Duodenal mucosa (tissue), 2 donors: ENCODE data around the gene GALNT18.

ENCODE experiments used
- H3K27ac ChIP-seq: one replicate; pipeline ENCODE4 v1.7.0; 2013; ENCODE audit warnings: low read depth, low read length
- H3K27me3 ChIP-seq, 2 donors: one replicate each; pipeline ENCODE4 v1.7.0; 2013; ENCODE audit warnings: low read length in 2 of 2, control low read depth in 1 of 2; ENCODE audit not compliant: insufficient read depth in 2 of 2, control insufficient read depth in 1 of 2
- H3K36me3 ChIP-seq, 2 donors: one replicate each; pipeline ENCODE4 v1.7.0; 2013; ENCODE audit warnings: low read length in 2 of 2, control low read depth in 1 of 2; ENCODE audit not compliant: insufficient read depth in 2 of 2, control insufficient read depth in 1 of 2
- H3K4me1 ChIP-seq, 2 donors: one replicate each; pipeline ENCODE4 v1.7.0; 2013; ENCODE audit warnings: low read length in 2 of 2, control low read depth in 1 of 2; ENCODE audit not compliant: insufficient read depth in 2 of 2, control insufficient read depth in 1 of 2
- H3K4me3 ChIP-seq, 2 donors: one replicate each; pipeline ENCODE4 v1.7.0; 2013; ENCODE audit warnings: low read length in 2 of 2, low read depth in 1 of 2
- H3K9ac ChIP-seq, 2 donors: one replicate each; pipeline ENCODE4 v1.7.0; 2013; ENCODE audit warnings: low read length in 2 of 2, low read depth in 1 of 2
- H3K9me3 ChIP-seq, 2 donors: one replicate each; pipeline ENCODE4 v1.7.0; 2013; ENCODE audit warnings: low read length in 2 of 2, control low read depth in 1 of 2; ENCODE audit not compliant: control insufficient read depth in 1 of 2

Gene GALNT18

DNA sequence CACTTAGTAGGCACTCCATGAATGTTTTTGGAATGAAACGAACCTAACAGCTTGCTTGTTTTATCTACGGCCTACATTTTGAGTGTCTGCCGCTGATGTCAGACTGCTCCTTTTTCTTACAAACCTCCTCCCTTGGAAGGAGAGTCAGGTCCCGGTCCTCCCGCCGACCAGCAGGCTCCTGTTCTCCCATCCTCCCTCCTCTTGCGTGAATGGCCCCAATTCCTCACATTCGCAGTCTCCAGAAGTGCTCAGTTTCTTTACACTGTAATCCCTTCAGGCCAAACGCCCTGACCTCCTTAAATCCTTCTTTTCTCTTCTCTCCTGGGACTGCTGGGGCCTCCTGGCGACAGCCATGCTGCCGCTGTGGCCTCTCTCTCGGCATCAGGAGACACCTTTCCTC lies 186.2 kb downstream of the GALNT18 start:
- Histone ChIP-seq H3K4me1 (no peaks in the 10 kb centered on the region), H3K27me3 (no peaks in the 10 kb centered on the region), H3K4me3 (no peak overlapping the region), H3K27ac (no peak overlapping the region), H3K9me3 (no peaks in the 10 kb centered on the region), H3K9ac (no peak overlapping the region), H3K36me3 (no peaks in the 10 kb centered on the region)

DNA sequence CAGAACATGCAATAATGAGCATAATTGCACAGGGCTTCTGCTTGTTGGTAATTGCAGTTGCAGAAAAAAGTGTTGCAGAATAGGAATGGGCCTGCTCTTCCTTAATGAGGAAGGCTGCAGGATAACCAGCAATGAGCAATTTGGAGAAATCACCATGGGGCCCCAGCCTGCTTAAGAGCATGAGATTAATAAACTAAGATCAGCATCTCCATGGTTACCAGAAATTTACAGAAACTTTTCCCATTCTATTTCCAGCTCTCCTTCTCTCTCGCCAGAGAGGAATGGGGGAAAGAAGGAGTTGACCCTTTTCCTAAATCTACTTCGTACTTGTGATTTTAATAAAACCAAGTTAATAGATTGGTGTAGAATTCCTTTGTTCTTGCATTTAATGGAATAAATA lies 187.8 kb downstream of the GALNT18 start:
- Histone ChIP-seq H3K27me3 (no peaks in the 10 kb centered on the region), H3K27ac (no peak overlapping the region), H3K4me1 (no peaks in the 10 kb centered on the region), H3K36me3 (no peaks in the 10 kb centered on the region), H3K9me3 (no peaks in the 10 kb centered on the region), H3K4me3 (no peak overlapping the region), H3K9ac (no peak overlapping the region)

DNA sequence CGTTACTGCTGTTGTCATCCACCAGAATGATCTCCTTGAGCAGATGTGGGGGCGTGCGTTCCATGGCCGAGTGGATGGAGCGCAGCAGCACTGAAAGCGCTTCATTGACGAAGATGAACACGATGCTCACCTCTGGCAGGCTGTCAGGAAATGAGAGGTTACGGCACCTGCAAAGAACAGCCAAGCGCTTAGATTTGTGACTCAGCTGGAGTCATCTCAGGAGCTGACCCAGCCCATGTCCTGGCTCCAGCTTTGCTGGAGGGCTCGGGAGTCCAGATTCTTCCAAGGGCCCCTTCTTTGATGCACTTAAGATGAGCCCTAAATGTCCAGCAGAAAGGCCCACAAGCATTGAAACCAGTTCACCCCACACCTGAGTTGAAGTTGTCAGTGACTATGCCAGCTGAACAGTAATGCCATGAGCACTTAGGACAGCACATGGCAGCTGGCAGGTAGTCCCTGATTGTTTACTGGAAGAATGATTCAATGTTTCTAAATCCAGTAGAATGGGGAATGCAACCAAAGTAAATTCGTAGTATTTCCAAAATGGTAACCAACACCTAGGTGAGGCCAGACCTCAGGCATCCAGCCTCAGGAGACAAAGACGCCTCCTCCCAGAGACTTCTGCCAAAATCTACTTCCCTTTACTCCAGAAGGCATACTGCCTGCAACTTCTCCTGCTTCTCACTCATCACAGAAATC lies 189.0 kb downstream of the GALNT18 start:
- Histone ChIP-seq H3K4me3 (no peak overlapping the region), H3K4me1 (no peaks in the 10 kb centered on the region), H3K9ac (no peak overlapping the region), H3K36me3 (no peaks in the 10 kb centered on the region), H3K27me3 (no peaks in the 10 kb centered on the region), H3K27ac (no peak overlapping the region), H3K9me3 (no peaks in the 10 kb centered on the region)

DNA sequence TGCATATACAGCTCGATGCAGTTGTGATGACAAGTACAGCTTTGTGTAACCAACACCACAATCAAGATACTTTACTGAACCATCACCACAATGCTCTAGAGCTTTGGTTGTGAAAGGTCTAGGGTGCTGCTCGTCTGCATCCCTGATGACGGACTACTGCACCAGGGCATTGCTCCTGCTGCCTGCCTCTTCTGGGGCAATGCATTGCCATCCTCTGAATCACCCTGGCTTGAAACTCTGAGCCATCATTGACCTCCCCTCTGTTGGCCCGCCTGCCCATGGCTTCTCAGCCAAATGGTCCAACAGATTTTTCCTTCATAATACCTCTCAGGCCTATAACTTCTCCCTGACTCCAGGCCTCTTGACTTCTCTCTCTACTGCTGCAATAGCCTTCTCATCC lies 191.4 kb downstream of the GALNT18 start:
- H3K9ac ChIP-seq = no peak overlapping the region
- no peak overlapping the region for H3K4me3 ChIP-seq
- H3K4me1 ChIP-seq = peaks cover 0 to 11% of the 10 kb centered on the region in 2 donors
- H3K27ac ChIP-seq = no peak overlapping the region
- H3K27me3 ChIP-seq = no peaks in the 10 kb centered on the region
- H3K36me3 ChIP-seq = no peaks in the 10 kb centered on the region
- H3K9me3 ChIP-seq = no peaks in the 10 kb centered on the region

DNA sequence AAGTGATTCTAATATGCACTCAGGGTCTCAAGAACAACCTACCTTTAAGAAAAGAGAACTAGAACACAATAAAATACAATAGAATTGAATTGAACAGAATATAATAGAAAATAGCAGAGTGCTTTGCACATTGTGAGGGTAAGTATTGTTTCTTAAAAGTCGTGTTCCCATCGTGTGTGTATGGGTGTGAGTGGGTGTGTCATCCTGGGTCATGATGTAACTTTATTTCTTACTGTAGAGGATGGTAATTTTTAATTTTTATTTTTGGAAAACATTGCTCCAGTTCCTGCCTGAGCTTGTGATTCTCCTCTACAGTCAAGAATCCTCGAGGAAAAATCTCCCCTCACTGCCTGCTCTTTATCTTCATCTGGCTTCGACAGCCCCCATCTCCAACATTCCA lies 193.1 kb downstream of the GALNT18 start:
- no peak overlapping the region for H3K9ac ChIP-seq
- no peaks in the 10 kb centered on the region for H3K27me3 ChIP-seq
- no peaks in the 10 kb centered on the region for H3K36me3 ChIP-seq
- H3K27ac ChIP-seq = no peak overlapping the region
- peaks cover 0 to 11% of the 10 kb centered on the region in 2 donors for H3K4me1 ChIP-seq
- H3K9me3 ChIP-seq = no peaks in the 10 kb centered on the region
- H3K4me3 ChIP-seq = no peak overlapping the region

DNA sequence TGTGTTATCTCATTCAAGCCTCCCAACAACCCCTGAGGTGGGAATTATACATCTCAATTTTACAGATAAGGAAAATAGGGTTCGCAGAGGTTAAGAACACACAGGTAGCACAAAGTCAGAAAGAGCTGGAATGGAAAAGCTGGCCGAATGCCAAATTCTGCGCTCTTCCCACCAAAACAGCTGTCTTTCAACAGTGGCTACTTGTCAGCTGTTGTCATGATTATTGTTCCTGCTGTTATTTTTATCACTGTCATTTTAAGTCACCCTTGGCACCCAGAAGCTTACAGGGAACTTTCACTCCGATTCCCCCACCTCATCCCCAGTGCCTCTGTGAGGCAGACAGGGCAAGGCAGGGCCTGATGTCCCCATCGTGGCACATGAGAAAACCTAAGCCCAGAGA lies 194.3 kb downstream of the GALNT18 start:
- no peaks in the 10 kb centered on the region for H3K36me3 ChIP-seq
- H3K9ac ChIP-seq = no peak overlapping the region
- no peaks in the 10 kb centered on the region for H3K27me3 ChIP-seq
- no peaks in the 10 kb centered on the region for H3K9me3 ChIP-seq
- no peak overlapping the region for H3K4me3 ChIP-seq
- peaks cover 0 to 11% of the 10 kb centered on the region in 2 donors for H3K4me1 ChIP-seq
- no peak overlapping the region for H3K27ac ChIP-seq

DNA sequence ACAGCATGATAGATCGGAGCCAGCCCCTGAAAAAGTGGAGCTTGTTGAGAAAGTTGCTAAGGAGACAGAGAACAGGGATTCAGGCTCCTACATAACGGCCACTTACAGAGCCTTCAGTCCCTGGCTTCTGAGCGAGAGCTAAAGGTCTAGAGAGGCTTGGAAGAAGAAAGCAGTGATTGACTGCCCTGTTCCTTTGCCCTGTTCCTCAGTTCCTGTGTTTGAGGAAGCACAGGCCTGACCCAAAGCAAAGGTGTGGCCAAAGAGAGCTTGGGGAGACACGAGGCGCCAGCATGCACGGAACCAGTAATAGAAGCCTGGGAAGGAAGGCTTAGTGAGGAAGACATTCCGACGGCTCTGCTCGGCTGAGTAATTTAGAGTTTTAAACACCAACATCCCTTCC lies 194.7 kb downstream of the GALNT18 start:
- Histone ChIP-seq H3K4me3 (no peak overlapping the region), H3K27ac (no peak overlapping the region), H3K36me3 (no peaks in the 10 kb centered on the region), H3K9me3 (no peaks in the 10 kb centered on the region), H3K9ac (no peak overlapping the region), H3K27me3 (no peaks in the 10 kb centered on the region), H3K4me1 (peaks cover 0 to 11% of the 10 kb centered on the region in 2 donors)

DNA sequence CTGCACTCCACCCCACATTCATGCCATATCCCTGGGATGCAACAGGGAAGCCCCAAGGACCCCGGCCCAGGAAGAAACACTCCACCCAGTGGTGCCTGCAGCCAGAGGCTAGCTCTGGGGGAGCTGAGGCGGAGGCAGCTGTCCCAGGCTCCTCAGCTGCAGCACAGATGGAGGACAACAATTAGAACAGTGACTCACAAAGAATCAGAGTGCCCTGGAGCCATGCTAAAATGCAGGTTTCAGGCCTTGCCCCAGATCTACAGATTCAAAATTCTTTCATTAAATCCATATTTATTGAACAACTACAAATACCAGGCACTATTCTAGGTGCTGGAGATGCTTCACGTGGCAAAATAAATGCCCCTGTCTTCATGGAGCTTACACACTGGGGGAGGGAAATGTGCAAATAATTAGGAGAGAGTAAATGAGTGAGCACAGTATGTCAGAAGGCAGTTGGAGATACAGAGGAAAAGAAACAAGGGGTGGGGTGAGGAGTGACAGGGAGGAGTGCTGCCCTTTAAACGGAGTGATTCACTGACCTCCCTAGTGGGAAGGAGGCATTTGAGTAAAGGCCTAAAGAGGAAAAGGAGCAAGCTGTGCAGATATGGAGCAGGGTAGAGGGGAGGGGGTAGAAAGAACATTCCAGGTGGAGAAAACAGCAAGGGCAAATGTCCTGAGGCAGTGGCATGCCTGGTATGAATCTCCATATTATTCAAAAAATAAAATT lies 195.4 kb downstream of the GALNT18 start:
- Histone ChIP-seq H3K27ac (no peak overlapping the region), H3K4me3 (no peak overlapping the region), H3K4me1 (peaks cover 0 to 11% of the 10 kb centered on the region in 2 donors), H3K9ac (no peak overlapping the region), H3K27me3 (no peaks in the 10 kb centered on the region), H3K9me3 (no peaks in the 10 kb centered on the region), H3K36me3 (no peaks in the 10 kb centered on the region)

DNA sequence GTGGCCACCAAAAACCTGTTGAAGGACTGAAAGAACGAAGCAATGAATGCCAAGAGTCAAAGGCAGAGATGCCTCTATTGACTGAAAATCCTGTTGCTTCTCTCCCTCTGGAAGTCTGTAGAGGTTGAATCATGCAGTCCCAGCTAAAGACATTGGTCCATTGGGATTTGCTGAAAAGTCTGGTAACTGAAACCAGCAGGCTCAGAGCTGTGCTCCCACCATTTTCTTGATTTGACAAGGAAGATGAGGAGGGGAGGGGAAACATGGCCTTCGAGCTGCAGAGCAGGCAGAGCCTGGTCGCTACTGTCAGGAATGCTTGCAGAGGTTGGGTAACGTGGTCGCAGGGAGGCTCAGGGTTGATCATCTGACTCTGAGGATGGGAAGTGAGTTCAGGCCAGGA lies 196.0 kb downstream of the GALNT18 start:
- Histone ChIP-seq H3K27ac (no peak overlapping the region), H3K27me3 (no peaks in the 10 kb centered on the region), H3K9ac (no peak overlapping the region), H3K9me3 (no peaks in the 10 kb centered on the region), H3K36me3 (no peaks in the 10 kb centered on the region), H3K4me3 (no peak overlapping the region), H3K4me1 (peaks cover 0 to 11% of the 10 kb centered on the region in 2 donors)

DNA sequence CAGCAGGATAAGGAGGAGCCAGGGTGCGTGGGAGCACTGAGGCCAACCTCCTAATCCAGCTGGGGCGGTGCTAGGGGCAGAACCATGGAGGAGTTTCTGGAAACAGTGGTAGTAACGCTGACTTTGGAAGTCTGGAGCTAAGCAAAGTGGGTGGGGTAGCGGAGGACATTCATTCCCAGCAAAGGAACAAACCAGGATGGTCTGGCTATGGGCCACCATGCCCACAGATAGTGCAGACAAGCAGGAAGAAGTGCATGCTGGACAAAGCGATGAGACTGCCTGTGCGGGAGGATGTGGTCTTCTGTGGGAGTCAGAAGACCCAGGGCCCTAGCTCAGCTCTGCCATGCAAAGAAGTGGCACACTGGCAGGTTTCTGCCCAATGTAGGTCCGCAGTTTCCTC lies 197.1 kb downstream of the GALNT18 start:
- no peaks in the 10 kb centered on the region for H3K9me3 ChIP-seq
- H3K27ac ChIP-seq = no peak overlapping the region
- H3K4me1 ChIP-seq = peaks cover 0 to 11% of the 10 kb centered on the region in 2 donors
- H3K27me3 ChIP-seq = no peaks in the 10 kb centered on the region
- no peak overlapping the region for H3K9ac ChIP-seq
- H3K4me3 ChIP-seq = no peak overlapping the region
- H3K36me3 ChIP-seq = no peaks in the 10 kb centered on the region
